HG03565 (cell line): ENCODE measurements around the gene FCSK.
"Not testable (repeated sequence)": the region's sequence is repeated elsewhere in the genome, so short reads cannot be mapped to it uniquely, and the experiment has no call there.

ENCODE experiments used
- ATAC-seq: cut with Tn5 transposase; IDR thresholded peaks from one replicate; pipeline ENCODE4 v1.9.1; 2021; ENCODE audit warnings: mild to moderate bottlenecking, moderate library complexity; ENCODE audit not compliant: unreplicated experiment

FCSK gene

GRCh38 chr16:70430667-70431536 is 23.5 kb upstream of the FCSK start:
- ATAC-seq, result peak; percentile 41

- ATAC-seq, result no peak
These were observed 22.1 kb upstream of the FCSK start for GRCh38 chr16:70432356-70432722.

GRCh38 chr16:70432723-70433457 is 21.5 kb upstream of the FCSK start:
- no peak for ATAC-seq

GRCh38 chr16:70433458-70434103 is 20.8 kb upstream of the FCSK start:
- no peak for ATAC-seq

- ATAC-seq, result no peak
These were observed 19.7 kb upstream of the FCSK start for GRCh38 chr16:70434484-70435260.

- no peak for ATAC-seq
These were observed 17.3 kb upstream of the FCSK start for GRCh38 chr16:70437017-70437581.

GRCh38 chr16:70437582-70438557 is 16.5 kb upstream of the FCSK start:
- no peak for ATAC-seq

- ATAC-seq, result no peak
These were observed 15.8 kb upstream of the FCSK start for GRCh38 chr16:70438585-70438968.

GRCh38 chr16:70438969-70439862 is 15.2 kb upstream of the FCSK start, which contains the start of gene ST3GAL2:
Gene ST3GAL2 (minus strand): TSS chr16:70439100. CDS start chr16:70398530, 40,570 bp downstream.
- peak; percentile 71 for ATAC-seq

GRCh38 chr16:70440009-70440692 is 14.2 kb upstream of the FCSK start:
- no peak for ATAC-seq

GRCh38 chr16:70441406-70441990 is 12.9 kb upstream of the FCSK start:
- no peak for ATAC-seq

GRCh38 chr16:70442344-70442743 is 12.1 kb upstream of the FCSK start:
- no peak for ATAC-seq

GRCh38 chr16:70444249-70445063 is 9.9 kb upstream of the FCSK start:
- ATAC-seq, result no peak

GRCh38 chr16:70448075-70448474 is 6.3 kb upstream of the FCSK start:
- ATAC-seq, result no peak

GRCh38 chr16:70450142-70451003 is 4.0 kb upstream of the FCSK start:
- ATAC-seq, result not testable (repeated sequence)

- ATAC-seq, result not testable (repeated sequence)
These were observed 3.4 kb upstream of the FCSK start for GRCh38 chr16:70451004-70451340.
